ENCODE measurements around the gene STXBP6. TPM values are rescaled to one million over a fixed set of nuclear protein-coding genes. Genes with fewer than 3 reads are reported as not detected.
A peak's percentile ranks its signal among the peaks of the same experiment; 100 is the strongest.

STXBP6 gene
- total and polyA plus RNA-seq, 5 donors: 18.8 to 31.7 (median 30.7) TPM

DNA sequence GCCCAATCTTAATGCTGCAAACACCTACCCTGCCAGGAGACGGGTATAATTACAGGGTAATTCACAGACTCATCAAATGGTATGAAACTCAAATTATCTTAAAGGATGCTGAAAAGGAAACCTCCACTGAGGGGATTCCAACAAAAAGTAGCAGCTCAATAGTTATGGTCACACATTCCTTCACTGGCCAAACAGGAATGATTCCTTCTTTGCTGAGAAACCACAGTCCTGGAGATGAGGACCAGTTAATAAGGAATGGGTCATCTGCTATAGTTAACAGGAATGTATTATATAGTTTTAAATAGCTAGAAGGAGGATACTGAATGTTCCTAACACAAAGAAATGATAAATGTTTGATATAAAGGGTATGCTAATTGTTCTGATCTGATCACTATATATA, 136.9 kb downstream of the STXBP6 start:
- H3K4me1 ChIP-seq (ENCODE audit: control insufficient read depth, insufficient read depth, low read length): no peaks in the 10 kb centered on the region
- no peak overlapping the region for H3K4me3 ChIP-seq (ENCODE audit: low read length)
- H3K9me3 ChIP-seq (ENCODE audit: control insufficient read depth, low read length): no peaks in the 10 kb centered on the region
- WGBS: 98% methylated on average over 1 of the region's 1 CpG
- H3K27me3 ChIP-seq (ENCODE audit: control insufficient read depth, insufficient read depth): no peaks in the 10 kb centered on the region
- DNase-seq: no peak
- ATAC-seq: no peak
- intact Hi-C loops (cut with DNase I): no loop called here
- H3K27ac ChIP-seq (ENCODE audit: low read length): no peak overlapping the region

DNA sequence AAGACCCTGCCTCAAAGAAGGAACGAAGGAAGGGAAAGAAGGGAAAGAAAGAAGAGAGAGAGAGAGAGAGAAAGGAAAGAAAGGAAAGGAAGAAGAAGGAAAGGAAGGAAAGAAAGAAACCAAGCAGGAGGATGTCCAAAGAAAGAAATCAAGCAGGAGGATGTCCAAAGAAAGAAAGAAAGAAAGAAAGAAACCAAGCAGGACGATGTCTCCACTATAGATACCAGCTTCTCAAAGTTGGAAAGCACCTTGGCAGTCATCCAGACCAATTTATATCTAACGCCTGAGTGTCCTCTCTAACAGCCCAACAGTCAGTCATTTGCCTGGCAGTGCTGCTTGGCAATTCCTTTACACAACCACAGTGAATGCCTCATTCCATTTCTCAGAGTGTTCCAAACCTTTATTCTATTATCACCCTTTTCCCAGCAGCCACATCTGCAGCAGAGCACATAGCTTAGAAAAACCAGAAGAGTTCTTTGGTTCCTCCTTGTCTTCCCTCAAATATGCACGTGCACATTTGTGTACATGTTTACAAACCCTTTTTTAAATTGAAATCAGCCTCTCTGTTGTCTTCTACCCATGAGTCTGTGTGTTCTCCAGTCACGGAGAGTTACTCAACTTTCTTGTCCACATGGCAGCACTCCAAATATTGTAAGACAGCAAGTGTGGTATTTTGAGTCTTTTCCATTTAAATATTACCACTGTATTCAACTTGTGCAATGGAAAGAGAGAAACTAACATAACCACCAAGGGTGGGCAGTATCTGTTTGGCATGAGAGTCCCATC, 138.4 kb downstream of the STXBP6 start:
- intact Hi-C loops (cut with DNase I): no loop called here
- Histone ChIP-seq H3K27ac (ENCODE audit: low read length) (peak overlapping the region; percentile 46), H3K4me3 (ENCODE audit: low read length) (no peak overlapping the region), H3K4me1 (ENCODE audit: control insufficient read depth, insufficient read depth, low read length) (no peaks in the 10 kb centered on the region), H3K9me3 (ENCODE audit: control insufficient read depth, low read length) (no peaks in the 10 kb centered on the region), H3K27me3 (ENCODE audit: control insufficient read depth, insufficient read depth) (no peaks in the 10 kb centered on the region)
- DNase-seq (peak in 1 of 3 donors; percentile 27), ATAC-seq (peak; percentile 71 to 83)
- whole genome bisulfite sequencing: 24% methylated on average over 5 of the region's 5 CpGs

DNA sequence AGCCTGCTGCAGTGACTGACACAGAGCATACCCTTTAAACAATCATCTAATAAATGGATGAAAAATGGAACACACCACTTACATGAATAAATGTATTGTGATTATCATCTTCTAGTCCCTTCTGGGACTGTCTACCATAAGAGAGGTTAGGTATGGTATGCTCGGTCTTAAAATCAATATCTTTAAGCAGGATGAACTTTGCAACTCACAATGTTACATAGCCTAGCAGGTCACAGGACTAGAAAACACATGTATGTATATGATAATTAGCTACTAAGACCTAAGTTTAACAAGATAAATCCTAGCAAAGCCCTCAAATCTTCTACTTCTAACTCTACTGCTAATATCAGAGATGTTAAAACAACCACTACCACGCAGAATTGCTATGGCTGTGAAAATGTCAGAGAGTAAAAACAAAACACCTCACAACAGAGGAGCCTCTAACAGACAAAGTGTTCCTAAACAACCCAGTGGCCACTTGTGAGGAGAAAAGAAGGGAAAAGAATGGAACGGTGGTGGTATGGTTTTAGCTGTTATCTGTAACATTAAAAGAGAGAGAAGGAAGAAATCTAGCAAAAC, 139.4 kb downstream of the STXBP6 start:
- no peaks in the 10 kb centered on the region for H3K4me1 ChIP-seq (ENCODE audit: control insufficient read depth, insufficient read depth, low read length)

DNA sequence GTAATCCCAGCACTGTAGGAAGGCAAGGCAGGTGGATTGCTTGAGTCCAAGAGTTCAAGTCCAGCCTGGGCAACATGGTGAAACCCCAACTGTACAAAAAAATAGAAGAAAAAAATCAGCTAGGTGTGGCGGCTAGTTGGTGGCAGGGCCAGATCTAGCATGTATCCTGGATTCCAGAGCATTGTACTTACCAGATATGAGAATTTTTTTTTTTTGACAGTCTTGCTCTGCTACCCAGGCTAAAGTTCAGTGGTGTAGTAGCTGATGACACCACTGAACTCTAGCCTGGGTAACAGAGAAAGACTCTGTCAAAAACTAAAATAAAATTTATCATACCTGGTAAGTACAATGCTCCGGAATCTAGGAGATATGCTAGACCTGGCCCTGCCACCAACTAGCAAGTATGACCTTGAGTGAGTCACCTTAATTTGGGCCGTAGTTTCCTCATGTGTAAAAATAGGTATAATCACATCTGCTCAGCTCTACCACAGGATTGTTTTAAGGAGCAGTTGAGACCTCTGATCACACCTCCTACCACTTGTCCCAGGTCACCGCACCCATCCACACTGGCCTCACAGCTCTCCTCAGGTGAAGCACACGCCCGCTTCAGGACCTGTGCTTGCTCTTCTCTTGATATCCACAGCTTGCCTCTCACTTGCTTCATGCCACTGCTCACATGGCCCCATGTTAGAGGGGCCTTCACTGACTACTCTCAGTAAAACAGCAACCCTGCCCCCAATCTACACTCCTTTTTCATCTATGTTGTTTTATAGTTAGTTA, 140.2 kb downstream of the STXBP6 start:
- Histone ChIP-seq H3K4me3 (ENCODE audit: low read length) (no peak overlapping the region), H3K4me1 (ENCODE audit: control insufficient read depth, insufficient read depth, low read length) (no peaks in the 10 kb centered on the region), H3K27me3 (ENCODE audit: control insufficient read depth, insufficient read depth) (no peaks in the 10 kb centered on the region), H3K9me3 (ENCODE audit: control insufficient read depth, low read length) (no peaks in the 10 kb centered on the region), H3K27ac (ENCODE audit: low read length) (no peak overlapping the region)
- DNase-seq (peak in 2 of 3 donors; percentile 29 to 34), ATAC-seq (no peak)
- intact Hi-C loops (cut with DNase I): no loop called here
- 91% methylated on average over 6 of the region's 6 CpGs for WGBS

More for the DNA sequence above, 139.4 kb downstream of the STXBP6 start:
- H3K27me3 ChIP-seq (ENCODE audit: control insufficient read depth, insufficient read depth): no peaks in the 10 kb centered on the region
- intact Hi-C loops (cut with DNase I): no loop called here
- no peak overlapping the region for H3K27ac ChIP-seq (ENCODE audit: low read length)
- 92% methylated on average over 3 of the region's 3 CpGs for WGBS
- no peaks in the 10 kb centered on the region for H3K9me3 ChIP-seq (ENCODE audit: control insufficient read depth, low read length)
- ATAC-seq (no peak), DNase-seq (no peak)
- no peak overlapping the region for H3K4me3 ChIP-seq (ENCODE audit: low read length)

DNA sequence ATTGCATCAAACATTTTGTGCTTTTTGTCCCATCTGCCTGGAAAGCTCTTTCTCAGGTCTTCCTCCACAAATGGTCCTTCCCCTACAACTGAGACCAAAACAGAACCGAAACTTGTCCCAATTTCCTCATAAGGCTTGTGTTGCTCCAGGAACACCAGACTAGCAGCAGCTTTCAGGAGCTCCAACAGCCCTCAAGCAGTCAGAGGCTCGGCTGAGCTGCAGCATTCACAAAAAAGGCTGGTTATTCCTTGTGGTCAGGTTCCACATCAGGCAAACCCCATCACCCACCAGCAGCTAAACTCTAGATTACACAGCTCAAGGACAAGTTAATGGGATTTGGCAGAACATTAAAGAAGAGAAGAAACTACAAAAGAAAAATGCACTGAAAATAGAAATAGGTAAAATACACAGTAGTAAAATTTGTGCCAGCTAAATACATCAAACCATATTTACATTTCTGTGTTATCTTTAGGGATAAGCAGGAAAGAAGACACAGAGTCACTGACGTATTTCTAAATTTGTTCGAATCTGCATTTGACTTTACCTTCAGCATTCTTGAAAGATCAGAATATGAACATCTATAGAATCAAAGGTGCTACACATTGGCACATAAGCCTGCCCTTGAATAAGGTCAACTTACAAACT, 141.2 kb downstream of the STXBP6 start:
- H3K4me3 ChIP-seq (ENCODE audit: low read length): no peak overlapping the region
- WGBS: 81% methylated on average over 4 of the region's 4 CpGs
- H3K27me3 ChIP-seq (ENCODE audit: control insufficient read depth, insufficient read depth): no peaks in the 10 kb centered on the region
- H3K4me1 ChIP-seq (ENCODE audit: control insufficient read depth, insufficient read depth, low read length): no peaks in the 10 kb centered on the region
- no peak for ATAC-seq
- no peak overlapping the region for H3K27ac ChIP-seq (ENCODE audit: low read length)
- intact Hi-C loops (cut with DNase I): no loop called here
- H3K9me3 ChIP-seq (ENCODE audit: control insufficient read depth, low read length): no peaks in the 10 kb centered on the region
- DNase-seq: peak in 1 of 3 donors; percentile 50

DNA sequence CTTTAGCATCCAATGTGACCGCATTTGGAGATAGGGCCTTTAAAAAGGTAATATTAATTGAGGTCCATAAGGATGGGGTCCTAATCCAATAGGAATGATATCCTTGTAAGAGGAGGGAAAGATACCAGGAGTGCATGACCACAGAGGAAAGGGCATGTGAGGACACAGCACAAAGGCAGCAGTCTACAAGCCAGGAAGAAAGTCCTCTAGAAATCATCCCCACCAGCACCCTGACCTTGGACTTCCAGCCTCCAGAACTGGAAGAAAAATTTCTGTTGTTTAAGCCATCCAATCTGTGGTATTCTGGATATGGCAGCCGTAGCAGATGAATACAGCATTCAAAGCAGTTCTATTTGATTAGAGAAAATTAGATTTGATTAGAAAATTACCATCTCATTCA, 145.4 kb downstream of the STXBP6 start:
- H3K9me3 ChIP-seq (ENCODE audit: control insufficient read depth, low read length): no peaks in the 10 kb centered on the region
- no peaks in the 10 kb centered on the region for H3K4me1 ChIP-seq (ENCODE audit: control insufficient read depth, insufficient read depth, low read length)
- H3K27ac ChIP-seq (ENCODE audit: low read length): no peak overlapping the region
- no peak overlapping the region for H3K4me3 ChIP-seq (ENCODE audit: low read length)
- WGBS: 98% methylated on average over 2 of the region's 2 CpGs
- DNase-seq (no peak), ATAC-seq (no peak)
- intact Hi-C loops (cut with DNase I): no loop called here
- no peaks in the 10 kb centered on the region for H3K27me3 ChIP-seq (ENCODE audit: control insufficient read depth, insufficient read depth)

DNA sequence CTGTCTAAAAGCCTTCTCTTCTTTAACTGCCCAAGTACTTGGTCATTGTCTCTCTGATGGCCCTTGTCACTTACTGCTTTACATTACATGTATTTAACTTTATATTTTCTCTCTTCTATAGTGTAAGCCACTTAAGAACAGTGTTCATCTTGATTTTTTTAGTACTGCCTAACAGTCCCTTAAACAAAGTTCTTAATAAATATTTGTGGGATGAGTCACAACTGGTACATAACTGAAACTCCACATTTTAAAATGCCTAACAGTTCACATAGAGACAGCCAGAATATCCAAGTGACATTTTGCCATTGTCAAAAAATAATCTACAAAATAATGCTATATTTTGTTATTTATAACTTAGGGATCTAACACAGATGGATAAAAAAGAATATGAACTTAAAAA, 146.6 kb downstream of the STXBP6 start:
- Histone ChIP-seq H3K9me3 (ENCODE audit: control insufficient read depth, low read length) (no peaks in the 10 kb centered on the region), H3K4me1 (ENCODE audit: control insufficient read depth, insufficient read depth, low read length) (no peaks in the 10 kb centered on the region), H3K4me3 (ENCODE audit: low read length) (no peak overlapping the region), H3K27ac (ENCODE audit: low read length) (no peak overlapping the region), H3K27me3 (ENCODE audit: control insufficient read depth, insufficient read depth) (no peaks in the 10 kb centered on the region)
- no peak for DNase-seq
- ATAC-seq: no peak
- intact Hi-C loops (cut with DNase I): no loop called here

DNA sequence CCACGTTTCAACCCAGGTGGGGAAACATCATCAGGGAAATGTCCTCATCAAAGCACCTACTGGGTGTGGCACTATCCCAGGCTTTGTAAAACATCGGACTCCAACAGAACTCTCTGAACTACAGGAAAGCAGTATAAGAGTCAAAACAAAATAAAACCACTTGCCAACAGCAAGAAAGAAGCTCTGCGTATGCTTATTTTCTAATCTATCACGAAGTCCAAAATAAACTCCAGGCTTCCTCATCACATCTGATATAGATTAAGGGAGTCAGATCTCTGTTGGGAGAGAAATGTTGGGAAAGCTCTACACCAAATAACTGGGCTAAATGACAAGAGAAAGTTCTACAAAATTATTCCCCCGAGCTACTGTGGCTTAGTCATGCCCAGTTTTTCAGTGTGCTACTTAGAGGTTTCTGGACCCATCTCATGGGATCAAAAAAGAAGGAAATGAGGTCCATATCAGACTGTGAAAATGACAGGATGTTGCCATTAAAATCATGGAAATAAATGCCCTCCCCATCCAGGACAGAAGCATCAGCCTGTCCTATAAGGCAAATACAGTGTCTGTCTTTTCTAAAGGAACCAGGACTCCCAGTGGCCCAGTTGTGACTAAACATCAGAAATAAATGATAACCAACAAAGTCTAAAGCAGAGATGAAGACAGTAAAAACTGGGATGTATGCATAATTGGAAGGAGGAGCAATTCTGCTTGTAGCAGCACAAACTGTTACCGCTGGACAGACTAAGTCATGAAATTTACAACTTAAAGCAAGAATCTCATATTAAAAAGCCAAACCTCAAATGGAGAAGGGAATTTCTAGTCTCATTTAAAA, 149.5 kb downstream of the STXBP6 start:
- intact Hi-C loops (cut with DNase I): no loop called here
- H3K4me1 ChIP-seq (ENCODE audit: control insufficient read depth, insufficient read depth, low read length): no peaks in the 10 kb centered on the region
- ATAC-seq (peak; percentile 93 to 94), DNase-seq (no peak)
- 25% methylated on average over 6 of the region's 6 CpGs for WGBS
- H3K9me3 ChIP-seq (ENCODE audit: control insufficient read depth, low read length): no peaks in the 10 kb centered on the region
- no peaks in the 10 kb centered on the region for H3K27me3 ChIP-seq (ENCODE audit: control insufficient read depth, insufficient read depth)
- H3K4me3 ChIP-seq (ENCODE audit: low read length): no peak overlapping the region
- H3K27ac ChIP-seq (ENCODE audit: low read length): peak overlapping the region; percentile 18

DNA sequence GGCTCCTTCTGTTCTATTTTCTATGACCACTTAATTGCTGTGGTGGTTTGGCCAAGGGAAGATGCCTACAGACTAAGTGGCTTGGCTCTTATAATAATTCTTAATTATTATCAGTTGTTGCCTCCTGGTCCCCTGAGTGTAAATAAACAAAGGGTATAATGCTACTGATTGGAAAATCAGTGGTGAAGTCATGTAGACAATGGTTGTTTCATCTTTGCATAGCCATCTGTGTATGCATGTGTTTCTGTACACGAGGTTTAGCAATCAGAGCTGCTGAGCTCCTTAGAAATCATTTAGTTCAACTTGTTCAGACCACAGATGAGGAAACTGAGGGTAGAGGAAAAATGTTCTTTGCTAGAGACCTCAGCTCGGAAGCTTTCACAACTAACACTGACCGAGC, 152.2 kb downstream of the STXBP6 start:
- intact Hi-C loops (cut with DNase I): no loop called here
- Histone ChIP-seq H3K27me3 (ENCODE audit: control insufficient read depth, insufficient read depth) (no peaks in the 10 kb centered on the region), H3K4me1 (ENCODE audit: control insufficient read depth, insufficient read depth, low read length) (peaks cover 1% of the 10 kb centered on the region), H3K9me3 (ENCODE audit: control insufficient read depth, low read length) (no peaks in the 10 kb centered on the region), H3K4me3 (ENCODE audit: low read length) (no peak overlapping the region), H3K27ac (ENCODE audit: low read length) (no peak overlapping the region)
- ATAC-seq: no peak
- no peak for DNase-seq
- WGBS: 91% methylated on average over 3 of the region's 3 CpGs

DNA sequence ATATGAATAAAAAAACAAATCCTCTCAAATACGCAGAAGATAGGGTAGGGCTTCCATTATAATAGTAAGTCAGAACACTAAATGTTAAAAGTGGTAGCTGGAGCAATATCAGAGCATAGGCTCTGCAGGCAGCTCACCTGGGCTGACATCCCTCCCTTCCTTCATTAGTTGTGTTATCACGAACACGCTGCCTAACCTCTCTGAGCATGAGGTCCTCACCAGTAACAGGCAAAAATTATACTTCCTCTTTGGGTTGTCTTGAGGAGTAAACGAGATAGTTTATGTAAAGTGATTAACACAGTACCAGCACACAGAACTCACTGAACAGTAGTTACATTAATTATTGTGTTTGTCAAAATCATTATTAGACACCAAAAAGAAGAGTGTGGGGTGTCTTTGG, 154.3 kb downstream of the STXBP6 start:
- Histone ChIP-seq H3K4me1 (ENCODE audit: control insufficient read depth, insufficient read depth, low read length) (peaks cover 4% of the 10 kb centered on the region), H3K4me3 (ENCODE audit: low read length) (no peak overlapping the region), H3K27ac (ENCODE audit: low read length) (no peak overlapping the region), H3K27me3 (ENCODE audit: control insufficient read depth, insufficient read depth) (no peaks in the 10 kb centered on the region), H3K9me3 (ENCODE audit: control insufficient read depth, low read length) (no peaks in the 10 kb centered on the region)
- DNase-seq: no peak
- ATAC-seq: no peak
- intact Hi-C loops (cut with DNase I): no loop called here
- 61% methylated on average over 4 of the region's 4 CpGs for WGBS

All from right cardiac atrium (tissue), 5 donors.